Fibroblast of lung (primary cell): ENCODE results near the gene HECTD1.
"Not testable (repeated sequence)": the region's sequence is repeated elsewhere in the genome, so short reads cannot be mapped to it uniquely, and the experiment has no call there.

Experiments used
- CTCF ChIP-seq, 2 donors: IDR thresholded peaks in 1 of 2; conservative IDR thresholded peaks in 1 of 2; 1 replicate in 1 of 2; 2 replicates in 1 of 2; pipeline ENCODE4 v1.5.1; 2011 to 2012; ENCODE audit warnings: low read length in 2 of 2, control low read depth in 1 of 2, inconsistent platforms in 1 of 2, low read depth in 1 of 2, mild to moderate bottlenecking in 1 of 2
- EZH2 ChIP-seq: IDR thresholded peaks from 2 replicates; pipeline ENCODE4 v1.5.1; 2012; ENCODE audit warnings: low read length, control low read depth, mild to moderate bottlenecking; ENCODE audit errors: missing control alignments

GRCh38 chr14:31242161-31242940 lies 34.8 kb upstream of the HECTD1 start:
- TF ChIP-seq CTCF (conservative IDR thresholded peaks at IDR 0.05 in 1 of 2, IDR thresholded peaks at IDR 0.05 in 1 of 2; ENCODE audit: low read depth in 1 of 2, low read length in 2 of 2); EZH2: not testable (repeated sequence)
